Measurements from ENCODE around the gene ERO1A. TPM values are rescaled to one million over a fixed set of nuclear protein-coding genes. Genes with fewer than 3 reads are reported as not detected.

ERO1A gene
- polyA plus RNA-seq, 1 donor from 2014 or later, result 45.7 TPM

- Histone ChIP-seq H3K27me3 (ENCODE audit: insufficient read depth, low read depth, low read length) (no peaks in the 10 kb centered on the region), H4K20me1 (ENCODE audit: insufficient read depth) (no peaks in the 10 kb centered on the region), H3K4me3 (ENCODE audit: low read length) (no peak overlapping the region), H3K4me2 (ENCODE audit: low read length) (no peak overlapping the region), H3K79me2 (replicated peaks; ENCODE audit: insufficient read depth, low read length) (peaks cover 16% of the 10 kb centered on the region), H3K9ac (ENCODE audit: low read length) (no peak overlapping the region), H2AFZ (ENCODE audit: low read depth, low read length) (no peak overlapping the region), H3F3A (ENCODE audit: insufficient read depth, low read length, poor library complexity, severe bottlenecking) (no peaks in the 10 kb centered on the region), H3K9me2 (ENCODE audit: insufficient read depth, low read length) (no peaks in the 10 kb centered on the region), H3K36me3 (ENCODE audit: insufficient read depth, low read length) (no peaks in the 10 kb centered on the region), H3K27ac (ENCODE audit: low read length) (no peak overlapping the region), H3K9me3 (ENCODE audit: low read length) (no peaks in the 10 kb centered on the region)
- TF ChIP-seq TAF1 (IDR thresholded peaks at IDR 0.05; ENCODE audit: low read depth) (no peak), SMC3 (conservative IDR thresholded peaks at IDR 0.05; ENCODE audit: poor library complexity) (no peak), MXI1 (conservative IDR thresholded peaks at IDR 0.05; ENCODE audit: poor library complexity, severe bottlenecking) (no peak), POLR2AphosphoS5 (IDR thresholded peaks at IDR 0.05) (no peak), EP300 (conservative IDR thresholded peaks at IDR 0.05; ENCODE audit: poor library complexity, severe bottlenecking) (no peak)
- TF ChIP-seq, protein P1, sequence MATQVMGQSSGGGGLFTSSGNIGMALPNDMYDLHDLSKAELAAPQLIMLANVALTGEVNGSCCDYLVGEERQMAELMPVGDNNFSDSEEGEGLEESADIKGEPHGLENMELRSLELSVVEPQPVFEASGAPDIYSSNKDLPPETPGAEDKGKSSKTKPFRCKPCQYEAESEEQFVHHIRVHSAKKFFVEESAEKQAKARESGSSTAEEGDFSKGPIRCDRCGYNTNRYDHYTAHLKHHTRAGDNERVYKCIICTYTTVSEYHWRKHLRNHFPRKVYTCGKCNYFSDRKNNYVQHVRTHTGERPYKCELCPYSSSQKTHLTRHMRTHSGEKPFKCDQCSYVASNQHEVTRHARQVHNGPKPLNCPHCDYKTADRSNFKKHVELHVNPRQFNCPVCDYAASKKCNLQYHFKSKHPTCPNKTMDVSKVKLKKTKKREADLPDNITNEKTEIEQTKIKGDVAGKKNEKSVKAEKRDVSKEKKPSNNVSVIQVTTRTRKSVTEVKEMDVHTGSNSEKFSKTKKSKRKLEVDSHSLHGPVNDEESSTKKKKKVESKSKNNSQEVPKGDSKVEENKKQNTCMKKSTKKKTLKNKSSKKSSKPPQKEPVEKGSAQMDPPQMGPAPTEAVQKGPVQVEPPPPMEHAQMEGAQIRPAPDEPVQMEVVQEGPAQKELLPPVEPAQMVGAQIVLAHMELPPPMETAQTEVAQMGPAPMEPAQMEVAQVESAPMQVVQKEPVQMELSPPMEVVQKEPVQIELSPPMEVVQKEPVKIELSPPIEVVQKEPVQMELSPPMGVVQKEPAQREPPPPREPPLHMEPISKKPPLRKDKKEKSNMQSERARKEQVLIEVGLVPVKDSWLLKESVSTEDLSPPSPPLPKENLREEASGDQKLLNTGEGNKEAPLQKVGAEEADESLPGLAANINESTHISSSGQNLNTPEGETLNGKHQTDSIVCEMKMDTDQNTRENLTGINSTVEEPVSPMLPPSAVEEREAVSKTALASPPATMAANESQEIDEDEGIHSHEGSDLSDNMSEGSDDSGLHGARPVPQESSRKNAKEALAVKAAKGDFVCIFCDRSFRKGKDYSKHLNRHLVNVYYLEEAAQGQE (IDR thresholded peaks at IDR 0.05; ENCODE audit: borderline replicate concordance), result no peak
Observed at GRCh38 chr14:52703664-52704063, 8.3 kb upstream of the ERO1A start.

DNA sequence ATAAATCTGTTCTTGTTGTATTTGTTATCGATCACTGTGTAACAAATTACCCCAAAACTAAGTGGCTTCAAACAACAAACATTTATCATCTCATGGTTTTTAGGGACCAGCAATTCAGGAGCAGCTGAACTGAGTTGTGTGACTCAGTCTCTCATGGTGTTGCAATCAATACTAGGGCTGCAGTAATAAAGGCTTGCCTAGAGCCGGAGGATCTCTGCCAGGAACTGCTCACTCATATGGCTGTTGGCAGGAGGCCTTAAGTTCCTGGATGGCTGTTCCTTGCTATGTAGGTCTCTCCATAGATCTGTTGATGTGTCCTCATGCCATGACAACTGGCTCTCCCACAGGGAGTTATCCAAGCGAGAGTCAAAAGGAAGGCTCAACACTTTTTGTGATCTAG, 7.9 kb upstream of the ERO1A start:
- Histone ChIP-seq H3K4me2 (ENCODE audit: low read length) (no peak overlapping the region), H2AFZ (ENCODE audit: low read depth, low read length) (no peak overlapping the region)
- TF ChIP-seq SMC3 (conservative IDR thresholded peaks at IDR 0.05; ENCODE audit: poor library complexity) (no peak), MXI1 (conservative IDR thresholded peaks at IDR 0.05; ENCODE audit: poor library complexity, severe bottlenecking) (no peak), POLR2AphosphoS5 (IDR thresholded peaks at IDR 0.05) (no peak), RAD21 (conservative IDR thresholded peaks at IDR 0.05) (no peak), TAF1 (IDR thresholded peaks at IDR 0.05; ENCODE audit: low read depth) (no peak), EP300 (conservative IDR thresholded peaks at IDR 0.05; ENCODE audit: poor library complexity, severe bottlenecking) (no peak), EZH2 (IDR thresholded peaks at IDR 0.05; ENCODE audit: borderline replicate concordance, insufficient read depth, low read length, poor library complexity, severe bottlenecking) (no peak)
- TF ChIP-seq, protein P1 (IDR thresholded peaks at IDR 0.05; ENCODE audit: borderline replicate concordance), result no peak
- TF ChIP-seq, protein P2, sequence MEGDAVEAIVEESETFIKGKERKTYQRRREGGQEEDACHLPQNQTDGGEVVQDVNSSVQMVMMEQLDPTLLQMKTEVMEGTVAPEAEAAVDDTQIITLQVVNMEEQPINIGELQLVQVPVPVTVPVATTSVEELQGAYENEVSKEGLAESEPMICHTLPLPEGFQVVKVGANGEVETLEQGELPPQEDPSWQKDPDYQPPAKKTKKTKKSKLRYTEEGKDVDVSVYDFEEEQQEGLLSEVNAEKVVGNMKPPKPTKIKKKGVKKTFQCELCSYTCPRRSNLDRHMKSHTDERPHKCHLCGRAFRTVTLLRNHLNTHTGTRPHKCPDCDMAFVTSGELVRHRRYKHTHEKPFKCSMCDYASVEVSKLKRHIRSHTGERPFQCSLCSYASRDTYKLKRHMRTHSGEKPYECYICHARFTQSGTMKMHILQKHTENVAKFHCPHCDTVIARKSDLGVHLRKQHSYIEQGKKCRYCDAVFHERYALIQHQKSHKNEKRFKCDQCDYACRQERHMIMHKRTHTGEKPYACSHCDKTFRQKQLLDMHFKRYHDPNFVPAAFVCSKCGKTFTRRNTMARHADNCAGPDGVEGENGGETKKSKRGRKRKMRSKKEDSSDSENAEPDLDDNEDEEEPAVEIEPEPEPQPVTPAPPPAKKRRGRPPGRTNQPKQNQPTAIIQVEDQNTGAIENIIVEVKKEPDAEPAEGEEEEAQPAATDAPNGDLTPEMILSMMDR (IDR thresholded peaks at IDR 0.05; ENCODE audit: poor library complexity, severe bottlenecking), result no peak

More for the DNA sequence above, 7.9 kb upstream of the ERO1A start:
- no peaks in the 10 kb centered on the region for H4K20me1 ChIP-seq (ENCODE audit: insufficient read depth)
- H3K36me3 ChIP-seq (ENCODE audit: insufficient read depth, low read length), result no peaks in the 10 kb centered on the region
- no peaks in the 10 kb centered on the region for H3K9me3 ChIP-seq (ENCODE audit: low read length)
- peaks cover 12% of the 10 kb centered on the region for H3K79me2 ChIP-seq (replicated peaks; ENCODE audit: insufficient read depth, low read length)
- H3K4me3 ChIP-seq (ENCODE audit: low read length), result no peak overlapping the region
- H3K27me3 ChIP-seq (ENCODE audit: insufficient read depth, low read depth, low read length), result no peaks in the 10 kb centered on the region
- no peaks in the 10 kb centered on the region for H3F3A ChIP-seq (ENCODE audit: insufficient read depth, low read length, poor library complexity, severe bottlenecking)
- no peak overlapping the region for H3K9ac ChIP-seq (ENCODE audit: low read length)
- no peak overlapping the region for H3K27ac ChIP-seq (ENCODE audit: low read length)
- H3K9me2 ChIP-seq (ENCODE audit: insufficient read depth, low read length), result no peaks in the 10 kb centered on the region

Measured in neural cell (in vitro differentiated cells).